ENCODE measurements around the gene AKAP8.

AKAP8 gene

GRCh38 chr19:15372470-15372869, 7.1 kb downstream of the AKAP8 start:
- no peaks in the 10 kb centered on the region for H3K27me3 ChIP-seq
- no peak for DNase-seq
- peaks cover 0 to 46% (median 44%) of the 10 kb centered on the region in 4 donors for H3K4me1 ChIP-seq
- intact Hi-C loops (cut with DNase I; ENCODE audit: low total_unique reads) = no loop called here
- peaks cover 55 to 68% (median 62%) of the 10 kb centered on the region in 3 donors for H3K36me3 ChIP-seq
- TF ChIP-seq, protein P1, sequence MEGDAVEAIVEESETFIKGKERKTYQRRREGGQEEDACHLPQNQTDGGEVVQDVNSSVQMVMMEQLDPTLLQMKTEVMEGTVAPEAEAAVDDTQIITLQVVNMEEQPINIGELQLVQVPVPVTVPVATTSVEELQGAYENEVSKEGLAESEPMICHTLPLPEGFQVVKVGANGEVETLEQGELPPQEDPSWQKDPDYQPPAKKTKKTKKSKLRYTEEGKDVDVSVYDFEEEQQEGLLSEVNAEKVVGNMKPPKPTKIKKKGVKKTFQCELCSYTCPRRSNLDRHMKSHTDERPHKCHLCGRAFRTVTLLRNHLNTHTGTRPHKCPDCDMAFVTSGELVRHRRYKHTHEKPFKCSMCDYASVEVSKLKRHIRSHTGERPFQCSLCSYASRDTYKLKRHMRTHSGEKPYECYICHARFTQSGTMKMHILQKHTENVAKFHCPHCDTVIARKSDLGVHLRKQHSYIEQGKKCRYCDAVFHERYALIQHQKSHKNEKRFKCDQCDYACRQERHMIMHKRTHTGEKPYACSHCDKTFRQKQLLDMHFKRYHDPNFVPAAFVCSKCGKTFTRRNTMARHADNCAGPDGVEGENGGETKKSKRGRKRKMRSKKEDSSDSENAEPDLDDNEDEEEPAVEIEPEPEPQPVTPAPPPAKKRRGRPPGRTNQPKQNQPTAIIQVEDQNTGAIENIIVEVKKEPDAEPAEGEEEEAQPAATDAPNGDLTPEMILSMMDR (IDR thresholded peaks at IDR 0.05) = no peak
- no peaks in the 10 kb centered on the region for H3K9me3 ChIP-seq
- no peak overlapping the region for H3K4me3 ChIP-seq
- no peak overlapping the region for H3K27ac ChIP-seq

DNA sequence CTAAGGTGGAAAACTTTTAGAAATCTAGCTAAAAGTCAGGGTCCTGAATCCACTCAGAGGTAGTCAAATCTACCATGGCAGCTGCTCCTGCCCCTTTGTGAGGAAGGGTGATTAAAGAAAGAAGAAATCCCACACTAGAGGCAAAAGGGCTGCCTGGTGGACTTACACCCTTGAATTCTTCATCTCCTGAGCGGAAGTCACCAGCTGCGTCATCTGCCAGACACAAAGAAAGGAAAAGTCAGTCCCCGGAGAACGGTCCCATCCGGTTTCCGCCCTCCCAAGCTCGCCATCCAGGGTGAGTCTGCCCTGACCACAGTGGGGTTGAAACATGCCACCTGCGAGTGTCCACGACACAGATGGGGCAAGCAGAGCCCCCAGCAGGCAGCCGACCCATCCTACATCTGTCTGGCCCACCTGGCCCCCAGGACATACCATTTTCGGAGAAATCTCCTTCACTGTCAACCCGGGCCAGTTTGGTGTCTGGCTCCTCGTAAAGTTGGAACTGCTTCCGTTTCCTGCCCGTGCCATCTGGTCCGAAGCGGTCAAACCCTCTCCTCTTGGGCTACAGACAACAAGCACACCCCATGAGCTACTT, 7.7 kb downstream of the AKAP8 start:
- Histone ChIP-seq H3K27me3 (no peaks in the 10 kb centered on the region), H3K4me1 (peaks cover 0 to 40% (median 39%) of the 10 kb centered on the region in 4 donors), H3K36me3 (peaks cover 61 to 74% (median 67%) of the 10 kb centered on the region in 3 donors), H3K9me3 (no peaks in the 10 kb centered on the region), H3K4me3 (no peak overlapping the region), H3K27ac (no peak overlapping the region)
- TF ChIP-seq, protein P1 (IDR thresholded peaks at IDR 0.05) = no peak
- no peak for DNase-seq
- intact Hi-C loops (cut with DNase I; ENCODE audit: low total_unique reads) = no loop called here

- peaks cover 0 to 33% (median 31%) of the 10 kb centered on the region in 4 donors for H3K4me1 ChIP-seq
- no peak overlapping the region for H3K4me3 ChIP-seq
- H3K36me3 ChIP-seq = peaks cover 68 to 81% (median 73%) of the 10 kb centered on the region in 3 donors
- H3K9me3 ChIP-seq = no peaks in the 10 kb centered on the region
- H3K27me3 ChIP-seq = no peaks in the 10 kb centered on the region
- DNase-seq = no peak
- TF ChIP-seq, protein P1 (IDR thresholded peaks at IDR 0.05) = no peak
- no peak overlapping the region for H3K27ac ChIP-seq
- intact Hi-C loops (cut with DNase I; ENCODE audit: low total_unique reads) = no loop called here
These were observed 8.5 kb downstream of the AKAP8 start for GRCh38 chr19:15371119-15371518.

- no peak overlapping the region for H3K27ac ChIP-seq
- H3K9me3 ChIP-seq = no peaks in the 10 kb centered on the region
- TF ChIP-seq, protein P1 (IDR thresholded peaks at IDR 0.05) = no peak
- no peak for DNase-seq
- intact Hi-C loops (cut with DNase I; ENCODE audit: low total_unique reads) = no loop called here
- no peaks in the 10 kb centered on the region for H3K27me3 ChIP-seq
- peaks cover 0 to 17% (median 16%) of the 10 kb centered on the region in 4 donors for H3K4me1 ChIP-seq
- no peak overlapping the region for H3K4me3 ChIP-seq
- peaks cover 80 to 95% (median 88%) of the 10 kb centered on the region in 3 donors for H3K36me3 ChIP-seq
These were observed 10.0 kb downstream of the AKAP8 start for GRCh38 chr19:15369594-15369891.

DNA sequence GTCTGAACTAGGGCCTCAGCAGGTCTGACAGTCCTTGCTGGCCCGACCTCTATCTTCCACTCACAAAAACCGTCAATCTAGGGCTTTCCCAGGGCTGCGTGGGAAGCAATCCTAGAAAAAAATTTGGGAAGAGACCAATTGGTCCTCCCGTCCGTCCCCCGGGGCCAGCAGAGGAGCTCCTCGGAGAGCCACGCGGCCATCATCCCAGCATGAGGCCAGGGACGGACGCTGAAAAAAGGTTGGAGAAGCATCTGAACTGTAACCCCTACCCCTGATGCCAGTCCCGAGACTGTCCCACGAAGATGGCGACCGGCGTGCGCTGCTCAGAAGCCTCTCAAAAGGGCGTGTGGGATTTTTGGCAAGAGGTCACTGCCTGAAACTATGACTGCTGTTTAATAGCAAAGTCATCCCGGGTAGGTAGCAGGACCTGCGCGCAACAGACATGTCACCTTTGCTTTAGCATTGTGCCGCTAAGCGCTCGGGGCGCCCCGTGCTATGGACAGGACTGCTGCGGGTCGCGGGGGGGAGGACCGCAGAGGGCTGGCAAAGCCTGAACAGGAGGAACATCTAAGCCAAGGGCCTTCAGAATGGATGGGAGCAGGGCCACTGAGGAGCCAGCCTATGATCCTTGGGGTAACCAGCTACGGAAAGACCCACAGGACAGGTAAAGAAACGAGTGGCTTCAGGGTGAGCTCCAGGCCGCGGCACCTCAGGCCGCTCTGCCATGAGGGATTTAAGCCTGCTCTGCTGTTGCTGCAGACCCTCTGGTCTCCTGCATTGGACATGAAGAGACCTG, 10.6 kb downstream of the AKAP8 start:
- H3K27me3 ChIP-seq = no peaks in the 10 kb centered on the region
- peaks cover 84 to 97% (median 91%) of the 10 kb centered on the region in 3 donors for H3K36me3 ChIP-seq
- no peak for DNase-seq
- TF ChIP-seq, protein P1 (IDR thresholded peaks at IDR 0.05) = no peak
- intact Hi-C loops (cut with DNase I; ENCODE audit: low total_unique reads) = no loop called here
- H3K9me3 ChIP-seq = no peaks in the 10 kb centered on the region
- no peak overlapping the region for H3K27ac ChIP-seq
- no peak overlapping the region for H3K4me3 ChIP-seq
- H3K4me1 ChIP-seq = peaks cover 0 to 11% (median 10%) of the 10 kb centered on the region in 4 donors
